HCT116 (cell line): ENCODE measurements around the gene BAHCC1.

Source experiments
- JUND ChIP-seq: IDR thresholded peaks from 2 replicates; pipeline ENCODE4 v1.6.1; 2012
- POLR2A ChIP-seq: IDR thresholded peaks from 2 replicates; pipeline ENCODE4 v1.7.0; 2011; ENCODE audit warnings: borderline replicate concordance; ENCODE audit not compliant: insufficient read depth, insufficient read length; ENCODE audit errors: extremely low read depth
- POLR2AphosphoS5 ChIP-seq: IDR thresholded peaks from 2 replicates; pipeline ENCODE4 v1.6.1; 2011; ENCODE audit warnings: mild to moderate bottlenecking, low read depth, low read length, moderate library complexity
- RAD21 ChIP-seq: IDR thresholded peaks from 2 replicates; pipeline ENCODE4 v1.6.1; 2012; ENCODE audit warnings: low read depth, mild to moderate bottlenecking
- ZFX ChIP-seq: fragments of 450-650 bp; IDR thresholded peaks from 2 replicates; pipeline ENCODE4 v1.6.1; 2017
- TF ChIP-seq, protein P1 (sequence below), 3 experiments: fragments of 200-600 bp in 1 of 3; sonication (generic) in 1 of 3; IDR thresholded peaks in 2 of 3; conservative IDR thresholded peaks in 1 of 3; 2 replicates each; pipeline ENCODE4 v1.5.1; 2012 to 2017; ENCODE audit warnings: low read depth in 2 of 3, low read length in 2 of 3, antibody characterized with exemption in 1 of 3, borderline replicate concordance in 1 of 3, control low read depth in 1 of 3, mild to moderate bottlenecking in 1 of 3, mixed read lengths in 1 of 3, mixed run types in 1 of 3, moderate library complexity in 1 of 3; ENCODE audit not compliant: insufficient read depth in 1 of 3
- TF ChIP-seq, protein P2 (sequence below): IDR thresholded peaks from 2 replicates; pipeline ENCODE4 v1.6.1; 2012
- TF ChIP-seq, protein P3 (sequence below): IDR thresholded peaks from 2 replicates; pipeline ENCODE4 v1.6.1; 2012; ENCODE audit warnings: low read depth

DNA sequence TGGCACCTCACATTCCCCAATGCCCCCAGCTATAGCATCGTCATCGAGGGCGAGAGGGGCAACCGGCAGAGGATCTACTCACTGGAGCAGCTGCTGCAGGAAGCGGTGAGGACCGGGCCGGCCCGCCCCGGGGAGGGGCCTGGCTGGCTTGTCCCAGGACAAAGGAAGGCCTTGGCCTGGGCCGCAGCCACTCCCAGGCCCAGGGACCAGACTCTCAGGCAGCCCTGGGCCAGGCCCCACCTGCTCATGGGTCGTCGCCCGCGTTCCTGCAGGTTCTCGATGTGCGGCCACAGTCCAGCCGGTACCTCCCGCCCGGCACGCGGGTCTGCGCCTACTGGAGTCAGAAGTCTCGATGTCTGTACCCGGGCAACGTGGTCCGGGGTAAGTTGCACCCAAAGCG is 64.0 kb downstream of the BAHCC1 start:
- TF ChIP-seq, protein P1, sequence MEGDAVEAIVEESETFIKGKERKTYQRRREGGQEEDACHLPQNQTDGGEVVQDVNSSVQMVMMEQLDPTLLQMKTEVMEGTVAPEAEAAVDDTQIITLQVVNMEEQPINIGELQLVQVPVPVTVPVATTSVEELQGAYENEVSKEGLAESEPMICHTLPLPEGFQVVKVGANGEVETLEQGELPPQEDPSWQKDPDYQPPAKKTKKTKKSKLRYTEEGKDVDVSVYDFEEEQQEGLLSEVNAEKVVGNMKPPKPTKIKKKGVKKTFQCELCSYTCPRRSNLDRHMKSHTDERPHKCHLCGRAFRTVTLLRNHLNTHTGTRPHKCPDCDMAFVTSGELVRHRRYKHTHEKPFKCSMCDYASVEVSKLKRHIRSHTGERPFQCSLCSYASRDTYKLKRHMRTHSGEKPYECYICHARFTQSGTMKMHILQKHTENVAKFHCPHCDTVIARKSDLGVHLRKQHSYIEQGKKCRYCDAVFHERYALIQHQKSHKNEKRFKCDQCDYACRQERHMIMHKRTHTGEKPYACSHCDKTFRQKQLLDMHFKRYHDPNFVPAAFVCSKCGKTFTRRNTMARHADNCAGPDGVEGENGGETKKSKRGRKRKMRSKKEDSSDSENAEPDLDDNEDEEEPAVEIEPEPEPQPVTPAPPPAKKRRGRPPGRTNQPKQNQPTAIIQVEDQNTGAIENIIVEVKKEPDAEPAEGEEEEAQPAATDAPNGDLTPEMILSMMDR (IDR thresholded peaks at IDR 0.05 in 2 of 3, conservative IDR thresholded peaks at IDR 0.05 in 1 of 3; ENCODE audit: borderline replicate concordance in 1 of 3, insufficient read depth in 1 of 3, low read depth in 2 of 3, low read length in 2 of 3) = no peak
- TF ChIP-seq JUND (no peak), ZFX (no peak), POLR2A (no peak), POLR2AphosphoS5 (no peak), RAD21 (no peak)
- TF ChIP-seq, protein P2, sequence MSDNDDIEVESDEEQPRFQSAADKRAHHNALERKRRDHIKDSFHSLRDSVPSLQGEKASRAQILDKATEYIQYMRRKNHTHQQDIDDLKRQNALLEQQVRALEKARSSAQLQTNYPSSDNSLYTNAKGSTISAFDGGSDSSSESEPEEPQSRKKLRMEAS = no peak
- TF ChIP-seq, protein P3, sequence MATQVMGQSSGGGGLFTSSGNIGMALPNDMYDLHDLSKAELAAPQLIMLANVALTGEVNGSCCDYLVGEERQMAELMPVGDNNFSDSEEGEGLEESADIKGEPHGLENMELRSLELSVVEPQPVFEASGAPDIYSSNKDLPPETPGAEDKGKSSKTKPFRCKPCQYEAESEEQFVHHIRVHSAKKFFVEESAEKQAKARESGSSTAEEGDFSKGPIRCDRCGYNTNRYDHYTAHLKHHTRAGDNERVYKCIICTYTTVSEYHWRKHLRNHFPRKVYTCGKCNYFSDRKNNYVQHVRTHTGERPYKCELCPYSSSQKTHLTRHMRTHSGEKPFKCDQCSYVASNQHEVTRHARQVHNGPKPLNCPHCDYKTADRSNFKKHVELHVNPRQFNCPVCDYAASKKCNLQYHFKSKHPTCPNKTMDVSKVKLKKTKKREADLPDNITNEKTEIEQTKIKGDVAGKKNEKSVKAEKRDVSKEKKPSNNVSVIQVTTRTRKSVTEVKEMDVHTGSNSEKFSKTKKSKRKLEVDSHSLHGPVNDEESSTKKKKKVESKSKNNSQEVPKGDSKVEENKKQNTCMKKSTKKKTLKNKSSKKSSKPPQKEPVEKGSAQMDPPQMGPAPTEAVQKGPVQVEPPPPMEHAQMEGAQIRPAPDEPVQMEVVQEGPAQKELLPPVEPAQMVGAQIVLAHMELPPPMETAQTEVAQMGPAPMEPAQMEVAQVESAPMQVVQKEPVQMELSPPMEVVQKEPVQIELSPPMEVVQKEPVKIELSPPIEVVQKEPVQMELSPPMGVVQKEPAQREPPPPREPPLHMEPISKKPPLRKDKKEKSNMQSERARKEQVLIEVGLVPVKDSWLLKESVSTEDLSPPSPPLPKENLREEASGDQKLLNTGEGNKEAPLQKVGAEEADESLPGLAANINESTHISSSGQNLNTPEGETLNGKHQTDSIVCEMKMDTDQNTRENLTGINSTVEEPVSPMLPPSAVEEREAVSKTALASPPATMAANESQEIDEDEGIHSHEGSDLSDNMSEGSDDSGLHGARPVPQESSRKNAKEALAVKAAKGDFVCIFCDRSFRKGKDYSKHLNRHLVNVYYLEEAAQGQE = no peak
